IPS-20b (cell line): ENCODE measurements around the gene CNPY1.

ENCODE experiments used
- H3K27ac ChIP-seq: one replicate; pipeline ENCODE4 v1.5.1; 2013; ENCODE audit warnings: low read length
- H3K27me3 ChIP-seq: 2 replicates; pipeline ENCODE4 v1.6.1; 2013; ENCODE audit warnings: mild to moderate bottlenecking, low read length, inconsistent platforms; ENCODE audit not compliant: insufficient read depth
- H3K36me3 ChIP-seq: 2 replicates; pipeline ENCODE4 v1.6.1; 2013; ENCODE audit warnings: low read depth, mild to moderate bottlenecking, inconsistent platforms, low read length, moderate library complexity; ENCODE audit not compliant: insufficient read depth
- H3K4me1 ChIP-seq: 2 replicates; pipeline ENCODE4 v1.6.1; 2013; ENCODE audit warnings: mild to moderate bottlenecking, control low read depth, inconsistent platforms, low read length, moderate library complexity; ENCODE audit not compliant: insufficient read depth
- H3K4me3 ChIP-seq: 2 replicates; pipeline ENCODE4 v1.5.1; 2013; ENCODE audit warnings: mild to moderate bottlenecking, low read length, inconsistent platforms
- H3K9ac ChIP-seq: 2 replicates; pipeline ENCODE4 v1.6.1; 2013; ENCODE audit warnings: low read depth, mild to moderate bottlenecking, inconsistent platforms, low read length, moderate library complexity
- H3K9me3 ChIP-seq: 2 replicates; pipeline ENCODE4 v1.6.1; 2013; ENCODE audit warnings: mild to moderate bottlenecking, low read depth, low read length, inconsistent platforms; ENCODE audit not compliant: insufficient read depth

CNPY1 gene

DNA sequence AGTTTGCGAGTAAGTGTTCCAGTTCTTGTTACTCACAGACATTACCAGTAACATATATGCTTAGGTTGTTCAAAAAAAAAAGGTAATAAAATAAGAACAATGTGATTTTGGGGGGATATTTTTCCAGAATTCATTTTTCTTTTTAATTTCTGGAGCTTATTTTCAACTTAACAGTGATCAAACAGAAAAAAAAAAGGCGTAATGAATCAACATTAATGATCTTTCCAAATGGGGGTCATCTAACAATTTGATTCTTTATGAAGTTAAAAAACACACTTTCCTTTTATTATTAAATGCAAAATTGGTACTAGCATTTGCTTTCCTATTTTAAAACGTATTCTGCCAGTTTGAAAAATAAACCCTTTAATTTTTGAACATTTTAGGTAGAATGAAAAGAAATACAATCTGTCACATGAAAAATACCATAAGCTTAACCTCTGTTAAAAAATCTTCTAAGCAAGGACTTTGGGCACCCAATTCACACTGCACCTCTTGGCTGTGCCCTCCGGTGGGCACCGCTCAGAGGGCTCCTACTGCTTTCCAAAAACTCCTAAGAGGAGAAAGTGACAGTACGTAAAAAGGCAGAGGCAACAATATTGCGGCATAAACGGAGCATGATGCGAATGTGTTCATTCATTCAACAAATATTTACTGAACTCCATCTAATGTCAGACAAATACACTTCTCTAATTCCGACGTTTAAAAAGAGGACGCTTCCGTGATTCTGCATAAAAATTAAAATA lies 32.6 kb downstream of the CNPY1 start:
- no peak overlapping the region for H3K27ac ChIP-seq
- no peak overlapping the region for H3K4me3 ChIP-seq
- peaks cover 22% of the 10 kb centered on the region; the same call in 1 of the 2 replicates for H3K4me1 ChIP-seq
- H3K9ac ChIP-seq, result no peak overlapping the region
- H3K9me3 ChIP-seq, result no peaks in the 10 kb centered on the region
- H3K27me3 ChIP-seq, result peaks cover 99% of the 10 kb centered on the region
- no peaks in the 10 kb centered on the region for H3K36me3 ChIP-seq

DNA sequence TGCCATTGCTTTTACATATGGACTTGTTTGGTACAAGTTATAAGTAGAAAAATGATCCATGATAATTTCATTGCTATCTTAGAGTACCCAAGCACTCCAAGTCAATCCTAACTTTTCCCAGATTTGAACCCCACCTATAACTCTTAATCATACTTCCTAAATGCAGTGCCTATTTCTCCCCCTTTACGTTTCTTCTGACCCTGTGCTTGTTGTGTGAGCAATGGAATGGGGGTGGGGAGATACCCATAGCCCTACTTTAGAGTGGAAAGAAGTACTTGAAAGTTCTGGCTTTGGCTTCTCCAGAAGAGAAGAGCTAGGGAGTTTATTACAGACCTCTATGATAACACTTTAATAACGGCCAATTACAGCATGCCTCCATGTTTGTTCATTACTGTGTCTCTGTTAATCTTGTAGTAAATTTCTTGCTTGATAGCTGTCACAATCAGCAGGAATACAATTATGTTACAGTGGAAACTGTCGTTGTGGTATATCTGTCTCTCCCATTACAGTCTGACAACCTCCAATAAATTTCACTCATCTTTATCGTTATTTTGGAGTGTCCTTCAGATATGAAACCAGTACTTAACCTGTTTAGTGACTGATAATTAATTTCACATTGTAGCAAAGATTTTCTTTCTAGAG lies 34.0 kb downstream of the CNPY1 start:
- Histone ChIP-seq H3K36me3 (no peaks in the 10 kb centered on the region), H3K9me3 (no peaks in the 10 kb centered on the region), H3K27ac (no peak overlapping the region), H3K4me3 (no peak overlapping the region), H3K9ac (no peak overlapping the region), H3K27me3 (peaks cover 99% of the 10 kb centered on the region), H3K4me1 (peaks cover 22% of the 10 kb centered on the region; the same call in 1 of the 2 replicates)

DNA sequence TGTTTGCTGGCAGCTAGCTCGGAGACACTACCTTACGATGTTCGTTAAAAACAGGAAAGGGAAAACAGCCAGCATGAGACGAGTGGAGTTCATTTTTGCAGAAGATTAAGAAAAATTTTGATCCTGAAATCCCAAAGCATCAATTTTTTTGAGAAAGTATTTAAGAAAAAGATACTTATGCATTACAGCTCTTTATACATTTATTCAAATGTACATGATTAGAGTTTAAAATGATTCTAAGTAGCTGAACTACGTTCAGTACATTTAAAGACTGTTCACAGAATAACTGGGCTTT lies 34.7 kb downstream of the CNPY1 start:
- Histone ChIP-seq H3K9ac (no peak overlapping the region), H3K4me3 (peak overlapping the region; percentile 19; the same call in 1 of the 2 replicates), H3K4me1 (peaks cover 26% of the 10 kb centered on the region), H3K27ac (no peak overlapping the region), H3K9me3 (no peaks in the 10 kb centered on the region), H3K36me3 (no peaks in the 10 kb centered on the region), H3K27me3 (peaks cover 99% of the 10 kb centered on the region)

DNA sequence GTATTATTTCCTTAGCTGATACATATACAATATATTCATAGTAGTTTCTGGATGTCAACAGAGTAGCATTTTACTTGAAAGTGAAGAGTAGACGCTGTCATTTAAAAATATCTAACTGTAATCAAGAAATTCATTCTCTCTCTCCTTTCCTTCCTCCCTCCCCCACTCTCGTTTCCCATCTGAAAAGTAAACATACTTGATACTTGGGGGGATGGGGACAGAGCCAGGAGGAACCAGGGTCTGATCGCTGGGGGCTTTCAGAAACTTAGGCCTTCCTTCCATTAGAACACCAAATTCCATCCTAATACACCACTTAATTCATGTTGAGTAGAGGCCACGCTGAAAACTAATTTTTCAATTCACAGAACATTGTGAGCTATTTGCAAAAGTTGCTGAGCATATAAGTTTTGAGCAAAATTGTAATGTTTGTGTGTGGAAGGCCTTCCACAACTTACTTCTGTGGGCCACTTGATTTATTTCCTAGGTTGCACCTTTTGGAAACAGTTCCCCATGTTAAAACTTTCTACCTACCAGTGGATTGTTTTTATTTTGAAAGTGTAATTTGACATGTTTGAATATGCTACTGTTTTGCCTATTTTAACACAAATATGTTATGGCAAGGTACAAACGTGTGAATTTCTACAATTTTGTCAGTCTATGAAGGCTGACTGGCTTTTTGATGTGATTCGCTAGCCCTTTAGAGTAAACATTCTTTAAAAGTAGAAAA lies 35.2 kb downstream of the CNPY1 start:
- Histone ChIP-seq H3K9me3 (no peaks in the 10 kb centered on the region), H3K4me3 (peak overlapping the region; percentile 61; the same call in 1 of the 2 replicates), H3K27me3 (peaks cover 99% of the 10 kb centered on the region), H3K36me3 (no peaks in the 10 kb centered on the region), H3K27ac (no peak overlapping the region), H3K4me1 (peaks cover 26% of the 10 kb centered on the region), H3K9ac (no peak overlapping the region; the same call in 1 of the 2 replicates)

DNA sequence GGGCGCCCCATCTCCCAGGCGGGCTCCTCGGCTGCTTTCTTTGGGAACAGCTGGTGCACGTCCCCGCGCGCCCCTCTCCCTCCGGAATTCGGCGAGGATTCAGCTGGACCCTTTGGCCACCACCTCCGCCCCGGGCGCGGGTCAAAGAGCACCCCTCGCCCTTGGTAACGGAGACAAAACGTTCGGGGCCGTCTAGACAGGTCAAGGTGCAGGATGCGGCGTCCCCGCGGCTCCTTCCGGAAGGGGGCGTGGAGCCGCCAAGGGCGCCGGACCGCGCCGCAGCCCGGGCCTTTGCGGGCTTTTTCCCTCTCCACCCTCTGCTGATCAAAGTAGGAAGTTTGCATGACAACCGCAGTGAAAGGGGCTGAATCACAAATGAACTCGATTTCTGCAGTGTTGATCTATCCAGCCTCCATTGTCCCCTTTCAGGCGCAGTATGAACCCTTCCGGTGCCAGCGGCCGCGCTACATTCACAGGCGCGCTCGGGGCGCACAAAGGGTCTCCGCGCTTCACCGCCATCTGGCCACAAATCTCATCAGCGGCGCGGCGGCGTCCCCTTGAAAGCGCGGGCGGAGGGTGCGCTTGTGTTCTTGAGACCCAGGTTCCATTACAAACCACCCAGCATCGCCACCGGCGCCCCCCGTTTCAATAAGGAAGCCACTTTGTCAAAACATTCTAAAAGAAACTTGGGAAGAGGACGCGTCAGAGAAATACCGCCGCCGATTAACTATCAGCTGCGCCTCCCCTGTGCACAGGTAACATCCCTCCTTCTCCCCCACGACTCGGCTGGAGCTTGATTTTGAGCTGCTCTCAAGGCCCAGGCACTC lies 36.4 kb downstream of the CNPY1 start:
- peaks cover 99% of the 10 kb centered on the region for H3K27me3 ChIP-seq
- no peaks in the 10 kb centered on the region for H3K36me3 ChIP-seq
- H3K4me1 ChIP-seq, result peaks cover 26% of the 10 kb centered on the region
- H3K9ac ChIP-seq, result peak overlapping the region; percentile 27; the same call in 1 of the 2 replicates
- no peaks in the 10 kb centered on the region for H3K9me3 ChIP-seq
- peak overlapping the region; percentile 61; the same call in 1 of the 2 replicates for H3K4me3 ChIP-seq
- H3K27ac ChIP-seq, result no peak overlapping the region

DNA sequence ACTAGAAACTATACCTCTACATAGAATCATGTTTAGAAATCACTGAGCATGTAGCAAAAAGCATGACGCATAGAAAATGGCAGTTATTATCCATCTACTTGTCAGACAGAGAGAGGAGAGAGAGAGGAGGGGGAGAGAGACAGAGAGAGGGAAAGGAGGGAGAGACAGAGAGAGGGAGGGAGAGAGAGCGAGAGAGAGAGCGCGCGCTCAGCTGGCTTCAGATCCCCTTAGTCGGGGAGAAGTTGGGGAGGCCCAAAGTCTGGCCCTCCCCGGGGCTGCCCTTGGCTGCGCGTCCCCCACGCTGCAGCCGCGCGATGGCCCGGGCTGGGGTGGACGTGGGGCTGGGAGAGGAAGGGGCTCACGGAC lies 37.0 kb downstream of the CNPY1 start:
- H3K4me1 ChIP-seq, result peaks cover 26% of the 10 kb centered on the region
- H3K9me3 ChIP-seq, result no peaks in the 10 kb centered on the region
- H3K36me3 ChIP-seq, result no peaks in the 10 kb centered on the region
- peak overlapping the region; percentile 61; the same call in 1 of the 2 replicates for H3K4me3 ChIP-seq
- no peak overlapping the region for H3K27ac ChIP-seq
- H3K27me3 ChIP-seq, result peaks cover 100% of the 10 kb centered on the region
- H3K9ac ChIP-seq, result no peak overlapping the region; the same call in 1 of the 2 replicates

DNA sequence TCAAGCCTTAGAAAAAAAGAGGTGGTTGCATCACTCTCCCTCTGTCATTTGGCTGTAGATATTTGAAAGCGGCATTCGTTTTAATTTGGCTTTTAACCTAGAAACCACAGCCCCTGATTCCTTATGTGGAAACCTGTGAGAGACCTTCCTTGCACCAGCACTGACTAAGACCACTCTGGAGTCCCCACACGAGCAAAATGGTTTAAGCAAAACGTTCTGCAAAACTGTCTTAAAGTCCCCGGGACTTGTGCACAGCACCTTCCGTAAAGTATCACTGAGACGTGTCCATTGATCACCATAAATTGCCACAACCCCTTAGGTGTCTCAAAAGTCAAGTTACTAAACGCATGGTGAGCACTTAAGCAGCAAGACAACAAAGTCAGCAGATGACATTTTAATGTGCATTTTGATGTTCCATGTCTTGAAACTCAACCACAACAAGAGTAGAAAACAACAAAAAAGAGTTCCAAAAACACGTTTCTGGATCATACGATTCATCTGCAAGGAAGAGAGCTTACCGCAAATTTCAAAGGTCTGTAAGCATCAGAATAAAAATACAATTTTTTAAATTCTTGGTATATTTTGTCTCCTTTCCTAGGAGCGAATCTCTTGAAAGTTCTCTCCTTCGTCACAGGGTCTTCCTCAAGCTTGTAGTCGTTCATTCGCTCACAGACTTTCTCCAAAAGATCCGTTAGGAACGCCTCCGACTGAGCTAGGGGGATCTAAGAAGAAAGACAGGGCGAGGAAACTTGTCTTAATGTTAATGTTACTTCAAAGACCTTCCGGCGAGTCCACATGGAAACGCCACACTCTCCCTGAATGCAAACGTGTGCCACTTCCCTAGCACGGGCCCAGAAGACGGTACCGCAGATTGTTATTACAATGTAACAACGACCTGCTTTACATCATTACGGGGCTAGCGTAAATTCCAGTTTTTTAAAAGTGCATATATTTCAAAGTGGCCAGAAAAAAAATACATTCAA lies 37.7 kb downstream of the CNPY1 start:
- peak overlapping the region; percentile 27; the same call in 1 of the 2 replicates for H3K9ac ChIP-seq
- H3K27ac ChIP-seq, result no peak overlapping the region
- peaks cover 26% of the 10 kb centered on the region for H3K4me1 ChIP-seq
- H3K27me3 ChIP-seq, result peaks cover 100% of the 10 kb centered on the region
- H3K9me3 ChIP-seq, result no peaks in the 10 kb centered on the region
- peak overlapping the region; percentile 61; the same call in 1 of the 2 replicates for H3K4me3 ChIP-seq
- no peaks in the 10 kb centered on the region for H3K36me3 ChIP-seq

DNA sequence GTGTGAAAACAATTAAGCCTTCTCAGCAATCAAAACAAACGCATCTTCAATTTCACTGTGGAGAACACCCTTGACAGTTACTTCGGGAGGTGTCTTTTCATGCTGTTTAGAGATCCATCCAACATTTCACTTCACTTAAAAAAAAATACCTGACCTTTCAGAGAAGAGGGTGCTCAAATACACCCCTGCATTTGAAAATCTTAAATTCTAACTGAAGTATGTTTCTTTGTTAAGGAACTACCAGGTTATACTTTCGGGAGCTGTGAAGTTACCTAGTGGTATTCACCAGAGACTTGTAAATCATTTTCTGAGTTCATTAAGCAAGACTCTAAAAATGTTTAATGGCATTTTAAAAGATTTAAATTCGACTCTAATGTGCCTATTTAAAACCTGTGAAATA lies 38.8 kb downstream of the CNPY1 start:
- Histone ChIP-seq H3K27ac (no peak overlapping the region), H3K4me3 (peak overlapping the region; percentile 61; the same call in 1 of the 2 replicates), H3K27me3 (peaks cover 100% of the 10 kb centered on the region), H3K9ac (peak overlapping the region; percentile 27; the same call in 1 of the 2 replicates), H3K36me3 (no peaks in the 10 kb centered on the region), H3K4me1 (peaks cover 26% of the 10 kb centered on the region), H3K9me3 (no peaks in the 10 kb centered on the region)

DNA sequence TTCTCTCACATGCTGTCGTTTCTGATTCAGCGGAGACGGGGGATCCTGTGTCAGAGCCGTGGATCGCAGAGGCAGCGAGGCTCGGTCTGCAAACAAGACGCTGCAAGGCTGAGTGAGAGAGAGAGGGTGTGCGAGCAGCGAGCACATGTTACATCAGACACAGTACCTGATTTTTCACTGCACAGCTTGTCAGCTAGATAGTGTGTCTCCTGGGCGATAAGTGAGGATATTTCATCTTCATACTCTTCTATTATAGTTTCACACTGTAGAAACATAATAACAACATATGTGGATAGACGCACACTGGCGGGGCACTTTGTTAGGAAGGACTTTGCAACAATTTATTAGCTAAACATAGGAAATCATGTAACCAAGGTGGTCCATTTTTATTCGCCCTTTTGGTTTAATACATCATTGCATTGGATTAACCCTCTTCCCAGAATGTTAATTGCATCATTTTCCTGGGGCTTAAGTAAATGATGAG lies 39.5 kb downstream of the CNPY1 start:
- Histone ChIP-seq H3K4me1 (peaks cover 21% of the 10 kb centered on the region), H3K27me3 (peaks cover 100% of the 10 kb centered on the region), H3K9ac (no peak overlapping the region; the same call in 1 of the 2 replicates), H3K4me3 (peak overlapping the region; percentile 27; the same call in 1 of the 2 replicates), H3K9me3 (no peaks in the 10 kb centered on the region), H3K36me3 (no peaks in the 10 kb centered on the region), H3K27ac (no peak overlapping the region)

DNA sequence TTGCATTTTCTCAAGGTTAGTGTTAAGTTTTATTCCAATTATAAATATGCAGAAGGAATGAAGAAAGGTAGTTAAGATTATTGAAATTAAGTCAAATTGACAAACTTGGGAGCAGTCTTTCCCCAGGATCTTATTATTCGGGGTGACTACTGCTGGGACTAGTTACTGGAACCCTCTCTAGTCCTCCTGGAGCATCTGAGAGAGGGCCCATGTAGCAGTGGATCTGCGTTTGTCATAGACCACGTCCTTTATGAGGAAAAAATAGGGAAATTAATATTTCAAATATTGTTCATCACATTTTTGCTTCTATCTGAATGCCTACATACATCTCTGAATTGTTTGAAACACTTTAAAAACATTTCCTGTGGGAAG lies 41.0 kb downstream of the CNPY1 start:
- no peaks in the 10 kb centered on the region for H3K9me3 ChIP-seq
- no peak overlapping the region for H3K27ac ChIP-seq
- H3K27me3 ChIP-seq, result peaks cover 100% of the 10 kb centered on the region
- H3K9ac ChIP-seq, result no peak overlapping the region
- H3K36me3 ChIP-seq, result no peaks in the 10 kb centered on the region
- H3K4me3 ChIP-seq, result no peak overlapping the region
- peaks cover 8% of the 10 kb centered on the region for H3K4me1 ChIP-seq
